ENCODE results near the gene ZC3H14. TPM values are rescaled to one million over a fixed set of nuclear protein-coding genes. Genes with fewer than 3 reads are reported as not detected.
A peak's percentile ranks its signal among the peaks of the same experiment; 100 is the strongest.

ZC3H14 gene
- total RNA-seq, 1 experiment from 2014 or later, result 90.6 TPM

- Histone ChIP-seq H3K79me1 (ENCODE audit: insufficient read depth, low read depth, low read length, poor library complexity, severe bottlenecking) (no peaks in the 10 kb centered on the region), H3K56ac (ENCODE audit: insufficient read length, low read depth, low read length) (no peak overlapping the region), H4K5ac (ENCODE audit: insufficient read length, low read depth, low read length) (no peak overlapping the region), H3K27me3 (ENCODE audit: insufficient read depth, low read length) (no peaks in the 10 kb centered on the region), H3K23me2 (ENCODE audit: insufficient read length, low read depth, low read length, poor library complexity, severe bottlenecking) (no peaks in the 10 kb centered on the region), H3K4me2 (ENCODE audit: insufficient read depth, insufficient read length, low read length) (no peak overlapping the region), H2BK12ac (ENCODE audit: insufficient read length, low read depth, low read length) (no peak overlapping the region), H3K27ac (ENCODE audit: insufficient read length, low read depth, low read length) (no peak overlapping the region), H3K4me1 (ENCODE audit: insufficient read depth, low read length) (no peaks in the 10 kb centered on the region), H3K9me3 (ENCODE audit: control insufficient read depth, low read depth, low read length) (no peaks in the 10 kb centered on the region), H2BK120ac (ENCODE audit: low read depth, low read length, poor library complexity, severe bottlenecking) (no peak overlapping the region), H2AK5ac (ENCODE audit: insufficient read length, low read length) (no peak overlapping the region), H3T11ph (ENCODE audit: low read length) (no peak overlapping the region), H4K91ac (ENCODE audit: insufficient read length, low read depth, low read length) (no peak overlapping the region), H3K4ac (ENCODE audit: low read depth, low read length) (no peak overlapping the region), H4K8ac (replicated peaks; ENCODE audit: insufficient read length, low read depth, low read length) (no peak overlapping the region), H2BK5ac (ENCODE audit: insufficient read length, low read length) (no peak overlapping the region), H2BK15ac (ENCODE audit: low read depth, low read length) (no peak overlapping the region), H3K23ac (ENCODE audit: insufficient read length, low read depth, low read length) (no peak overlapping the region), H2BK20ac (ENCODE audit: low read depth, low read length, poor library complexity, severe bottlenecking) (no peak overlapping the region), H3K14ac (ENCODE audit: insufficient read depth, low read length) (no peak overlapping the region), H2AFZ (ENCODE audit: low read length) (no peak overlapping the region), H3K9ac (ENCODE audit: extremely low read depth, insufficient read length, low read length) (no peak overlapping the region), H3K79me2 (ENCODE audit: insufficient read depth, low read length) (no peaks in the 10 kb centered on the region), H3K18ac (ENCODE audit: insufficient read length, low read depth, low read length) (no peak overlapping the region), H4K20me1 (ENCODE audit: control insufficient read depth, insufficient read depth, insufficient read length) (no peaks in the 10 kb centered on the region)
- no peaks in the 10 kb centered on the region for H3K4me1 Mint-ChIP-seq
- no peaks in the 10 kb centered on the region for H3K27me3 Mint-ChIP-seq (ENCODE audit: low read depth)
- H3K4me3 Mint-ChIP-seq, result no peak overlapping the region
- no peak for TF ChIP-seq CTCF (conservative IDR thresholded peaks at IDR 0.05)
- peaks cover 24 to 91% (median 68%) of the 10 kb centered on the region in 3 experiments; a peak in 6 of 7 replicates for H3K36me3 Mint-ChIP-seq (ENCODE audit: insufficient read depth in 1 of 3, low read depth in 3 of 3)
- no peak for DNase-seq
- no peaks in the 10 kb centered on the region for H3K9me3 Mint-ChIP-seq
- peak overlapping the region in 2 of 3 experiments; percentile 28 to 69; a peak in 4 of 7 replicates for H3K27ac Mint-ChIP-seq
- no CpG with 5 or more reads among the region's 4 CpGs for WGBS (ENCODE audit: extremely low coverage, insufficient read length, low lambda C conversion rate)
These were observed 34.2 kb downstream of the ZC3H14 start for GRCh38 chr14:88597038-88597437.
